H9 (cell line): ENCODE results near the gene BTG4. TPM values are rescaled to one million over a fixed set of nuclear protein-coding genes. Genes with fewer than 3 reads are reported as not detected.

Source experiments
- DNase-seq: peaks from one replicate; pipeline ENCODE4 v3.0.0-alpha.2; 2017
- H2AFZ ChIP-seq: one replicate; pipeline ENCODE4 v1.6.1; 2013; ENCODE audit warnings: mild to moderate bottlenecking, low read length, control low read depth, moderate library complexity
- H2AK5ac ChIP-seq: 2 replicates; pipeline ENCODE4 v1.6.1; 2013; ENCODE audit warnings: low read length, control low read depth, mixed read lengths; ENCODE audit not compliant: insufficient read length
- H2BK120ac ChIP-seq: one replicate; pipeline ENCODE4 v1.6.1; 2013; ENCODE audit warnings: low read depth, mild to moderate bottlenecking, low read length, control low read depth, inconsistent platforms; ENCODE audit not compliant: poor library complexity, severe bottlenecking
- H2BK12ac ChIP-seq: 2 replicates; pipeline ENCODE4 v1.6.1; 2013; ENCODE audit warnings: low read length, control low read depth, mixed read lengths, low read depth; ENCODE audit not compliant: insufficient read length
- H2BK15ac ChIP-seq: 2 replicates; pipeline ENCODE4 v1.6.1; 2013; ENCODE audit warnings: low read depth, low read length, control low read depth
- H2BK20ac ChIP-seq: one replicate; pipeline ENCODE4 v1.6.1; 2013; ENCODE audit warnings: low read depth, mild to moderate bottlenecking, low read length, control low read depth, inconsistent platforms; ENCODE audit not compliant: poor library complexity, severe bottlenecking
- H2BK5ac ChIP-seq: 2 replicates; pipeline ENCODE4 v1.6.1; 2013; ENCODE audit warnings: low read length, control low read depth, mixed read lengths; ENCODE audit not compliant: insufficient read length
- H3K14ac ChIP-seq: 2 replicates; pipeline ENCODE4 v1.6.1; 2013; ENCODE audit warnings: low read length, control low read depth; ENCODE audit not compliant: insufficient read depth
- H3K18ac ChIP-seq: 2 replicates; pipeline ENCODE4 v1.6.1; 2013; ENCODE audit warnings: low read depth, mild to moderate bottlenecking, mixed read lengths, low read length, control low read depth; ENCODE audit not compliant: insufficient read length
- H3K23ac ChIP-seq: 2 replicates; pipeline ENCODE4 v1.6.1; 2013; ENCODE audit warnings: low read length, control low read depth, mixed read lengths, low read depth; ENCODE audit not compliant: insufficient read length
- H3K23me2 ChIP-seq: 2 replicates; pipeline ENCODE4 v1.6.1; 2013; ENCODE audit warnings: low read depth, mild to moderate bottlenecking, mixed read lengths, low read length, control low read depth; ENCODE audit not compliant: insufficient read length, poor library complexity, severe bottlenecking
- H3K27ac ChIP-seq: 2 replicates; pipeline ENCODE4 v1.5.1; 2013; ENCODE audit warnings: low read length, control low read depth, mixed read lengths, low read depth; ENCODE audit not compliant: insufficient read length
- H3K27me3 ChIP-seq: 2 replicates; pipeline ENCODE4 v1.6.1; 2013; ENCODE audit warnings: low read length, control low read depth, inconsistent platforms; ENCODE audit not compliant: insufficient read depth
- H3K4ac ChIP-seq: 2 replicates; pipeline ENCODE4 v1.6.1; 2013; ENCODE audit warnings: low read depth, mild to moderate bottlenecking, control low read depth, inconsistent platforms, low read length, moderate library complexity
- H3K4me1 ChIP-seq: 2 replicates; pipeline ENCODE4 v1.6.1; 2013; ENCODE audit warnings: low read length, control low read depth, inconsistent platforms; ENCODE audit not compliant: insufficient read depth
- H3K4me2 ChIP-seq: 2 replicates; pipeline ENCODE4 v1.6.1; 2013; ENCODE audit warnings: low read length, control low read depth, mixed read lengths; ENCODE audit not compliant: insufficient read length, insufficient read depth
- H3K56ac ChIP-seq: 2 replicates; pipeline ENCODE4 v1.6.1; 2013; ENCODE audit warnings: low read depth, mild to moderate bottlenecking, mixed read lengths, low read length, control low read depth; ENCODE audit not compliant: insufficient read length
- H3K79me1 ChIP-seq: 2 replicates; pipeline ENCODE4 v1.6.1; 2013; ENCODE audit warnings: low read depth, mild to moderate bottlenecking, moderate library complexity, low read length, control low read depth, inconsistent platforms; ENCODE audit not compliant: insufficient read depth, poor library complexity, severe bottlenecking
- H3K79me2 ChIP-seq: 2 replicates; pipeline ENCODE4 v1.6.1; 2013; ENCODE audit warnings: low read length, control low read depth, inconsistent platforms; ENCODE audit not compliant: insufficient read depth
- H3K9ac ChIP-seq: 2 replicates; pipeline ENCODE4 v1.6.1; 2013; ENCODE audit warnings: low read length, control low read depth, mixed read lengths; ENCODE audit not compliant: insufficient read length; ENCODE audit errors: extremely low read depth
- H3K9me3 ChIP-seq: one replicate; pipeline ENCODE4 v1.6.1; 2013; ENCODE audit warnings: low read depth, low read length, inconsistent platforms; ENCODE audit not compliant: control insufficient read depth
- H3T11ph ChIP-seq: one replicate; pipeline ENCODE4 v1.6.1; 2013; ENCODE audit warnings: mild to moderate bottlenecking, low read length, control low read depth, inconsistent platforms
- H4K20me1 ChIP-seq: one replicate; pipeline ENCODE4 v1.6.1; 2013; ENCODE audit not compliant: control insufficient read depth, insufficient read length, insufficient read depth
- H4K5ac ChIP-seq: 2 replicates; pipeline ENCODE4 v1.6.1; 2013; ENCODE audit warnings: low read depth, mild to moderate bottlenecking, mixed read lengths, low read length, control low read depth; ENCODE audit not compliant: insufficient read length
- H4K8ac ChIP-seq: replicated peaks from 2 replicates; pipeline ENCODE4 v1.6.1; 2013; ENCODE audit warnings: low read length, control low read depth, mixed read lengths, low read depth; ENCODE audit not compliant: insufficient read length
- H4K91ac ChIP-seq: 2 replicates; pipeline ENCODE4 v1.6.1; 2013; ENCODE audit warnings: low read depth, mild to moderate bottlenecking, moderate library complexity, mixed read lengths, low read length, control low read depth; ENCODE audit not compliant: insufficient read length
- H3K27ac Mint-ChIP-seq, 3 experiments: 2 replicates in 2 of 3; 3 replicates in 1 of 3; pipeline ENCODE4 v1.8.0; 2020 to 2021; ENCODE audit warnings: mixed read lengths in 3 of 3, mild to moderate bottlenecking in 1 of 3, moderate library complexity in 1 of 3
- H3K27me3 Mint-ChIP-seq: 2 replicates; pipeline ENCODE4 v1.8.0; 2021; ENCODE audit warnings: low read depth, mild to moderate bottlenecking, moderate library complexity, mixed read lengths
- H3K36me3 Mint-ChIP-seq, 3 experiments: 2 replicates in 2 of 3; 3 replicates in 1 of 3; pipeline ENCODE4 v1.8.0; 2020 to 2021; ENCODE audit warnings: low read depth in 3 of 3, mixed read lengths in 3 of 3; ENCODE audit not compliant: insufficient read depth in 1 of 3
- H3K4me1 Mint-ChIP-seq, 2 experiments: 2 replicates each; pipeline ENCODE4 v1.8.0; 2020; ENCODE audit warnings: mixed read lengths in 2 of 2
- H3K4me3 Mint-ChIP-seq, 2 experiments: 2 replicates in 1 of 2; 3 replicates in 1 of 2; pipeline ENCODE4 v1.8.0; 2020 to 2021; ENCODE audit warnings: mild to moderate bottlenecking in 2 of 2, mixed read lengths in 2 of 2, moderate library complexity in 1 of 2
- H3K9me3 Mint-ChIP-seq, 2 experiments: 2 replicates in 1 of 2; 3 replicates in 1 of 2; pipeline ENCODE4 v1.8.0; 2020; ENCODE audit warnings: mild to moderate bottlenecking in 2 of 2, mixed read lengths in 2 of 2, moderate library complexity in 1 of 2
- CTCF ChIP-seq: fragments of 200-600 bp; sonication (generic); conservative IDR thresholded peaks from 3 replicates; pipeline ENCODE4 v1.8.0; 2021; ENCODE audit warnings: antibody characterized with exemption, mild to moderate bottlenecking
- WGBS: extraction: QIAGEN DNeasy Blood & Tissue Kit; methylation state at CpG from one replicate; pipeline ENCODE4 v1.1.7; 2013; ENCODE audit warnings: missing lambda C conversion rate, low lambda C conversion rate, mixed read lengths; ENCODE audit not compliant: insufficient read length; ENCODE audit errors: extremely low coverage; 5-methylcytosine and 5-hydroxymethylcytosine counted together
- total RNA-seq: library from RNA; stranded (reverse); gene quantifications from 2 replicates; pipeline ENCODE4 v1.2.1, GENCODE V29; 2021

The BTG4 gene
- total RNA-seq, 1 experiment from 2014 or later = not detected

- peaks cover 9 to 13% of the 10 kb centered on the region in 2 experiments; a peak in 4 of 5 replicates for H3K9me3 Mint-ChIP-seq
- H3K4me1 Mint-ChIP-seq = peaks cover 35 to 37% of the 10 kb centered on the region in 2 experiments
- Histone ChIP-seq H4K91ac (no peak overlapping the region), H3T11ph (no peak overlapping the region), H3K9ac (no peak overlapping the region), H3K4me1 (no peaks in the 10 kb centered on the region; the same call in 1 of the 2 replicates), H2BK5ac (no peak overlapping the region), H2AK5ac (no peak overlapping the region), H2BK20ac (no peak overlapping the region), H3K14ac (no peak overlapping the region), H4K8ac (no peak overlapping the region), H3K9me3 (no peaks in the 10 kb centered on the region), H3K18ac (no peak overlapping the region), H3K79me2 (no peaks in the 10 kb centered on the region), H3K79me1 (no peaks in the 10 kb centered on the region), H2BK12ac (no peak overlapping the region), H2AFZ (no peak overlapping the region), H3K4ac (no peak overlapping the region), H2BK120ac (no peak overlapping the region), H3K23ac (no peak overlapping the region), H3K56ac (no peak overlapping the region), H4K20me1 (no peaks in the 10 kb centered on the region), H3K27me3 (peaks cover 27% of the 10 kb centered on the region; the same call in 1 of the 2 replicates), H3K27ac (no peak overlapping the region), H3K4me2 (peak overlapping the region; percentile 73), H4K5ac (no peak overlapping the region), H2BK15ac (no peak overlapping the region), H3K23me2 (peaks cover 16% of the 10 kb centered on the region)
- H3K27ac Mint-ChIP-seq = no peak overlapping the region
- peak overlapping the region; percentile 55 to 77 for H3K4me3 Mint-ChIP-seq
- no peak for TF ChIP-seq CTCF
- peaks cover 70% of the 10 kb centered on the region for H3K27me3 Mint-ChIP-seq
- peaks cover 0 to 5% (median 0%) of the 10 kb centered on the region in 3 experiments; a peak in 3 of 7 replicates for H3K36me3 Mint-ChIP-seq
- no CpG with 5 or more reads among the region's 9 CpGs for WGBS
- no peak for DNase-seq
These were observed 27.4 kb upstream of the BTG4 start for GRCh38 chr11:111539426-111540113.
